ENCODE data around the gene INSRR.

INSRR gene

GRCh38 chr1:156858959-156859522, at the start of gene INSRR:
INSRR (minus strand) TSS chr1:156859117; CDS start chr1:156858621, 496 bp downstream.
- no peaks in the 10 kb centered on the region for H3K9me3 ChIP-seq (ENCODE audit: control insufficient read depth, insufficient read depth, low read length)
- H3K36me3 ChIP-seq (ENCODE audit: insufficient read depth, low read length): no peaks in the 10 kb centered on the region
- no peaks in the 10 kb centered on the region for H3K4me1 ChIP-seq (ENCODE audit: insufficient read depth, low read length)
- peak within 1 kb of the TSS; percentile 38; the same call in 1 of the 2 replicates for H3K9ac ChIP-seq (ENCODE audit: low read depth, low read length)

DNA sequence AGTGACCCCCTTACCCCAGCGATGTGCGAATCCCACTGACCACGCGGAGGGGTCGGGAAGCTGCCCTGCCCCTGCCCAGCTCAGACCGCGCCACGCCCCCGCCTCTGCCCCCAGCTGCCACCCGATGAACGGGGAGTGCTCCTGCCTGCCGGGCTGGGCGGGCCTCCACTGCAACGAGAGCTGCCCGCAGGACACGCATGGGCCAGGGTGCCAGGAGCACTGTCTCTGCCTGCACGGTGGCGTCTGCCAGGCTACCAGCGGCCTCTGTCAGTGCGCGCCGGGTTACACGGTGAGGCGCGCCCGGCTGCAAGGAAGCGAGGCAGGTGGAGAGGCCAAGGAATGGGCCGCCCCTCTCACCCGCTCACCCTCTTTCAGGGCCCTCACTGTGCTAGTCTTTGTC, 49.6 kb upstream of the INSRR start:
- H3K36me3 ChIP-seq (ENCODE audit: insufficient read depth, low read length): no peaks in the 10 kb centered on the region
- H3K9me3 ChIP-seq (ENCODE audit: control insufficient read depth, insufficient read depth, low read length): no peaks in the 10 kb centered on the region
- H3K9ac ChIP-seq (ENCODE audit: low read depth, low read length): no peak overlapping the region

GRCh38 chr1:156906206-156906906, 47.4 kb upstream of the INSRR start:
- no peaks in the 10 kb centered on the region for H3K9me3 ChIP-seq (ENCODE audit: control insufficient read depth, insufficient read depth, low read length)
- peaks cover 12% of the 10 kb centered on the region; the same call in 1 of the 2 replicates for H3K4me1 ChIP-seq (ENCODE audit: insufficient read depth, low read length)
- H3K36me3 ChIP-seq (ENCODE audit: insufficient read depth, low read length): no peaks in the 10 kb centered on the region
- no peak overlapping the region for H3K9ac ChIP-seq (ENCODE audit: low read depth, low read length)

More for the DNA sequence above, 49.6 kb upstream of the INSRR start:
- peaks cover 13% of the 10 kb centered on the region; the same call in 1 of the 2 replicates for H3K4me1 ChIP-seq (ENCODE audit: insufficient read depth, low read length)

- no peaks in the 10 kb centered on the region for H3K9me3 ChIP-seq (ENCODE audit: control insufficient read depth, insufficient read depth, low read length)
These were observed 46.7 kb upstream of the INSRR start for GRCh38 chr1:156905651-156906050.

DNA sequence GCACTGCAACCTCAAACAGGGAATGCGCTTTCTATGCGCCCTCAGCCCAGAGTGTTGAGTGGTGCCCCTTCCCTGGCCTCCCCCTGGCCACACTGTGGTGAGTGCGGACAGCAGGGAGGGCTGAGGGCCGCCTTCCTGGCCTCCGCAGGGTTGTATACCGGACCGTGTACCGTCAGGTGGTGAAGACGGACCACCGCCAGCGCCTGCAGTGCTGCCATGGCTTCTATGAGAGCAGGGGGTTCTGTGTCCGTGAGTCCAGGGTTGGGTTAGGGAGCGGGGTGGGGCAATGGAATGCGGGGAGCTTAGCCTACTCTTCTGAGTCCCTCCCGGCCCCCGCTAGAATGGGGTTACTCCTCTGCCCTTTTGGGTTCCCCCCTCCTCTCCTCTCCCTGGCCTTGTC, 46.3 kb upstream of the INSRR start:
- Histone ChIP-seq H3K9ac (ENCODE audit: low read depth, low read length) (no peak overlapping the region), H3K36me3 (ENCODE audit: insufficient read depth, low read length) (no peaks in the 10 kb centered on the region), H3K9me3 (ENCODE audit: control insufficient read depth, insufficient read depth, low read length) (no peaks in the 10 kb centered on the region), H3K4me1 (ENCODE audit: insufficient read depth, low read length) (peaks cover 7% of the 10 kb centered on the region; the same call in 1 of the 2 replicates)

More at GRCh38 chr1:156905651-156906050, 46.7 kb upstream of the INSRR start:
- H3K36me3 ChIP-seq (ENCODE audit: insufficient read depth, low read length): no peaks in the 10 kb centered on the region
- no peak overlapping the region for H3K9ac ChIP-seq (ENCODE audit: low read depth, low read length)
- H3K4me1 ChIP-seq (ENCODE audit: insufficient read depth, low read length): peaks cover 11% of the 10 kb centered on the region; the same call in 1 of the 2 replicates

GRCh38 chr1:156904187-156904959, 45.5 kb upstream of the INSRR start:
- Histone ChIP-seq H3K36me3 (ENCODE audit: insufficient read depth, low read length) (no peaks in the 10 kb centered on the region), H3K9me3 (ENCODE audit: control insufficient read depth, insufficient read depth, low read length) (no peaks in the 10 kb centered on the region), H3K4me1 (ENCODE audit: insufficient read depth, low read length) (peaks cover 7% of the 10 kb centered on the region; the same call in 1 of the 2 replicates), H3K9ac (ENCODE audit: low read depth, low read length) (no peak overlapping the region)

DNA sequence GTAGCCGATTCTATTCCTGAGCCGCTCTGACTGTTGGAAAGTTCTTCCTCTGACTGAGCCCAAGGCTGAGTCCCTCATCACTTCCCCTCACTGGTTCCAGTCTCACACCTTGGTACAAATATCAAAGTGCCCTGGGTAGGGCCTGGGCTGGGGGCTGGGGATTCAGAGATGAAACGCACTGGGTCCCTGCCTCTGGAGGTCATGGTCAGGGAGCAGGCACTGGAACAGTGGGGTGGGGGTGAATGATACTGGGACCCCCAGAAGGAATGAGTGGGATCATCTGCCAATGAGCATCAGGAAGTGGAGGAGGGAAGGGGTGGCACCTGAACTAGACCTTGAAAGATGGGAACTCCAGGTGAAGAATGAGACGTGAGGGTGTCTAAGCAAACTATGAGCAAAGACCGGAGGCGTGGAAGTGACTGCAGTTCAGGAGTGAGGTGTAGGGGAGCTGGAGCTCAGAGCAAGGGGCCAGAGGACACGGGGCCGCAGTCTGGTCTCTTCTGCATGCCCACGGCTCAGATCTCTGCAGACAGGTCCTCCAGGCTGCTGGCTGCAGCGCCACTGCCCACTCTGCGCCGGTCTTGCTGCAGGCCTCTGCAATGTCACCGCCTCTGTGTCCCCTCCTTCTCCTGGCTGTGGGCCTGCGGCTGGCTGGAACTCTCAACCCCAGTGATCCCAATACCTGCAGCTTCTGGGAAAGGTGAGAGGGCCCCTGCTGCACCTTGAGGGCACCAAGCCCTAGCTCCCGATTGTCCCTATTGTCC, 44.6 kb upstream of the INSRR start:
- Histone ChIP-seq H3K9ac (ENCODE audit: low read depth, low read length) (no peak overlapping the region), H3K9me3 (ENCODE audit: control insufficient read depth, insufficient read depth, low read length) (no peaks in the 10 kb centered on the region), H3K4me1 (ENCODE audit: insufficient read depth, low read length) (peaks cover 14% of the 10 kb centered on the region), H3K36me3 (ENCODE audit: insufficient read depth, low read length) (no peaks in the 10 kb centered on the region)

- peaks cover 26% of the 10 kb centered on the region for H3K4me1 ChIP-seq (ENCODE audit: insufficient read depth, low read length)
- H3K36me3 ChIP-seq (ENCODE audit: insufficient read depth, low read length): no peaks in the 10 kb centered on the region
- no peaks in the 10 kb centered on the region for H3K9me3 ChIP-seq (ENCODE audit: control insufficient read depth, insufficient read depth, low read length)
- no peak overlapping the region for H3K9ac ChIP-seq (ENCODE audit: low read depth, low read length)
These were observed 43.3 kb upstream of the INSRR start for GRCh38 chr1:156901966-156902915.

- H3K9me3 ChIP-seq (ENCODE audit: control insufficient read depth, insufficient read depth, low read length): no peaks in the 10 kb centered on the region
- H3K9ac ChIP-seq (ENCODE audit: low read depth, low read length): no peak overlapping the region
- no peaks in the 10 kb centered on the region for H3K36me3 ChIP-seq (ENCODE audit: insufficient read depth, low read length)
- peaks cover 31% of the 10 kb centered on the region for H3K4me1 ChIP-seq (ENCODE audit: insufficient read depth, low read length)
These were observed 42.6 kb upstream of the INSRR start for GRCh38 chr1:156901590-156901900.

DNA sequence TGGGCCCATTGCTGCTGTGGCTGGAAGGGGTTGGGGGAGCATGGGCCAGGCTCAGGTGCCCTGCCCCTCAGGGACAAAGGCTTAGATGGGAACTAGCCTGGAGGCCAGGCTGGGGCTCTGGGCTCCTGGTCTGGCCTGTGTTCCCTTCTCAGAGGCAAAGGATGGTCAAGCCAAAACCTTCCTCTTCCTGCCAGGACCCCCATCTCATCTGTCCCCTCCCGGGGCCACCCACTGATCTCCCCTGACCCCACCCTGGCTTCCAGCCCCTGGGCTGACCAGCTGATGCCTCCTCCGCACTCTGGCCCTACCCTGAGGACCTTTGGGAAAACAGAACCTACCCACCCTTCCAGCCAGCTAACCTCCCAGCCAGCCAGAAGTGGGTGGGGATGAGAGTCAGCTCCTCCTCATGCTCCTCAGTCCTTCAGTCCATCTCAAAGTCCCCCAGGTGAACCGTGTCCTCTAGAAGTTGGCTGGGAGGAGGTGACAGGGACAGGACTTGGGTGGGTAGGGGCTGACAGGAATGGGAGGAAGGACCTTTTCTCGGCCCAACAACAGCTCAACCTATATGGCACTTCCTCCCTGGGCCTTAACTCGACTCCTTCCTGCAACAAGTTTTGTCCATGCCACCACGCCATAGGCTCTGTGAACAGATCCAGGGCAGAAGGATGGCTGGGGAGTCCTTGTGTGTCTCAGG, 42.1 kb upstream of the INSRR start:
- Histone ChIP-seq H3K4me1 (ENCODE audit: insufficient read depth, low read length) (peaks cover 36% of the 10 kb centered on the region), H3K9ac (ENCODE audit: low read depth, low read length) (no peak overlapping the region), H3K9me3 (ENCODE audit: control insufficient read depth, insufficient read depth, low read length) (no peaks in the 10 kb centered on the region), H3K36me3 (ENCODE audit: insufficient read depth, low read length) (no peaks in the 10 kb centered on the region)

DNA sequence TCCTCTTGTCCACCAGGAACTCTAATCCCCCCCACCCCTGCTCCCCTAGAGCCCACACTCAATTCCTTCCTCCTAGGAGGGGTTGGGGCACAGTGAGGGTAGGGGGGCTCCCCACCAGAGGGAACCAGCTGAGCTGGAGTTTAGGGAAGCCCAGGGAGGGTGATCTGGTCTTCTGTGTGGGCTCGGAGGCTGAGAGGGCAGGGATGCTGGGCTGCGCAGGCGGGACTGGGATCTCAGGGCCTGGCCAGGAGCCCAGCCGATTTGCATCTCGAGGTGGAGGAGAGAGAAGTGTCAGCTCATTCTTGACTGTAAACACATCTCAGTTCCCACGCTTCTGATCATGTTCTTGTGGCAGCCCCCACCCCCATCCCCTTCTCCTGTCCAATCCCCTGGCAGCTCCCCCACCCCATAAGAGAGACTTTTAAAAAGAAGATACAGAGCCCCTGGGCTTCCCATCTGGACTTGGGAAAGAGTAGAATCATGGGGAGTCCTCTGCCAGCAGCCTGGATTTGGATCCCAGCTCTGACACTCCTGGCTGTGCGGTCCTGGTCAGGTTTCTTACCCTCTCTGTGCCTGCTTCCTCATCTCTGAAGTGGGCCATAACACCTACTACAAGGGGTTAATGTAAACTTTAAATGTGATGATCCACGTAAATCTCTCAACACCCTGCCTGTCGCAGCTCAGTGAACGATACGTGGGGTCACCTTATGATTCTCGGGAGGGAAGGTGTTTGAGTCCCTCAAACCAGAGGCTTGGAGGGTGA, 41.2 kb upstream of the INSRR start:
- H3K4me1 ChIP-seq (ENCODE audit: insufficient read depth, low read length): peaks cover 36% of the 10 kb centered on the region
- no peaks in the 10 kb centered on the region for H3K9me3 ChIP-seq (ENCODE audit: control insufficient read depth, insufficient read depth, low read length)
- no peak overlapping the region for H3K9ac ChIP-seq (ENCODE audit: low read depth, low read length)
- H3K36me3 ChIP-seq (ENCODE audit: insufficient read depth, low read length): no peaks in the 10 kb centered on the region

- Histone ChIP-seq H3K9me3 (ENCODE audit: control insufficient read depth, insufficient read depth, low read length) (no peaks in the 10 kb centered on the region), H3K4me1 (ENCODE audit: insufficient read depth, low read length) (peaks cover 36% of the 10 kb centered on the region), H3K9ac (ENCODE audit: low read depth, low read length) (no peak overlapping the region), H3K36me3 (ENCODE audit: insufficient read depth, low read length) (no peaks in the 10 kb centered on the region)
These were observed 40.2 kb upstream of the INSRR start for GRCh38 chr1:156898971-156899664.
